Activated B cell treated with CpG ODN at 0.5 μM for 24 hours (primary cell): ENCODE results near the gene CLPSL2. TPM values are rescaled to one million over a fixed set of nuclear protein-coding genes. Genes with fewer than 3 reads are reported as not detected.
A peak's percentile ranks its signal among the peaks of the same experiment; 100 is the strongest.

Experiments
- ATAC-seq: fragments of 200-7000 bp; cut with Tn5 transposase; one replicate; pipeline ENCODE4 v1.10.0; 2021; ENCODE audit warnings: low read depth, mild to moderate bottlenecking, moderate library complexity
- CTCF ChIA-PET: fragments of 350-600 bp; sonication (Branson Sonifier 250); formaldehyde crosslinking; loops from one replicate; lab custom pipeline; 2021; ENCODE audit warnings: antibody characterized with exemption; lab: Charles Lee
- POLR2A ChIA-PET: fragments of 350-600 bp; sonication (Branson Sonifier 250); formaldehyde crosslinking; loops from one replicate; lab custom pipeline; 2021; ENCODE audit warnings: antibody characterized with exemption; lab: Charles Lee
- DNase-seq: peaks from one replicate; pipeline ENCODE4 v3.0.0; 2022
- H3K27ac Mint-ChIP-seq: one replicate; pipeline ENCODE4 v1.8.0; 2020; ENCODE audit warnings: mixed read lengths
- H3K27me3 Mint-ChIP-seq: one replicate; pipeline ENCODE4 v1.8.0; 2021; ENCODE audit warnings: mixed read lengths
- H3K36me3 Mint-ChIP-seq: one replicate; pipeline ENCODE4 v1.8.0; 2021; ENCODE audit warnings: low read depth, mixed read lengths
- H3K4me1 Mint-ChIP-seq: one replicate; pipeline ENCODE4 v1.8.0; 2021; ENCODE audit warnings: mixed read lengths
- H3K4me3 Mint-ChIP-seq: one replicate; pipeline ENCODE4 v1.8.0; 2020; ENCODE audit warnings: mild to moderate bottlenecking, mixed read lengths
- H3K9me3 Mint-ChIP-seq: one replicate; pipeline ENCODE4 v1.8.0; 2020; ENCODE audit warnings: mixed read lengths
- intact Hi-C: fragments of 100-400 bp; cut with micrococcal nuclease; formaldehyde crosslinking; loops from one replicate; pipeline ENCODE4 v1.15.1; 2024
- total RNA-seq: library from RNA; stranded (reverse); gene quantifications from 2 replicates; pipeline ENCODE4 v1.2.3, GENCODE V29; 2022
- TF ChIP-seq, protein P1 (sequence below): fragments of 200-600 bp; IDR thresholded peaks from one replicate; pipeline ENCODE4 v1.8.0; 2022; ENCODE audit warnings: antibody characterized with exemption, mild to moderate bottlenecking

CLPSL2 gene
- total RNA-seq, 1 donor from 2014 or later = not detected

DNA sequence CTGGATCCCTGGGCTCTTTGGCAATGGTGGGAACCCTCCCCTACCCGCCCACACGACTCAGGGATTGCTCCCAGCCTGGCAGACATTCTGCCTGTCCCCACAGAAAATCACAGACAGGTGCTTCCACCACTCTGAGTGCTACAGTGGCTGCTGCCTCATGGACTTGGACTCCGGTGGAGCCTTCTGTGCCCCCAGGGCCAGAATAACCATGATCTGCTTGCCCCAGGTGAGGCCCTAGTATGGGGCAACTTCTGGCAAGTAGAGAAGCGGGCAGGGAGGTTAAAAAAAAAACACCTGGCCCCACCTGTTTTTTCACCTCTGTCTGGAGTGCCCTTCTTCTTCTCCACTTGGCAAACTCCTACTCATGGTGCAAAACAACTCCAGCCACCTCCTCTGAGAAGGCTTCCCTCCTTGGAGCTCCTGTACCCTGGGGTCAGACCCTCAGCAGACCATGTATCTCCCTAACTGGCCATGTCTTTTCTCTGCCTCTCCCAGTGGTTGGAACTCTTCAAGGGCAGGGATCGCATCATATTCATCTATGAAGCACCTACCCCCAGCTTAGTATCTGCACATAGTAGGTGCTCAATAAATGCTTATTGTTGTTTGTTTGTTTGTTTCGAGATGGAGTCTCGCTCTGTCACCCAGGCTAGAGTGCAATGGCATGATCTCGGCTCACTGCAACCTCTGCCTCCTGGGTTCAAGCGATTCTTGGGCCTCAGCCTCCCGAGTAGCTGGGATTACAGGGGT, 1.1 kb downstream of the CLPSL2 start:
- ATAC-seq (no peak), DNase-seq (no peak)
- CTCF ChIA-PET = no interaction called here
- TF ChIP-seq, protein P1, sequence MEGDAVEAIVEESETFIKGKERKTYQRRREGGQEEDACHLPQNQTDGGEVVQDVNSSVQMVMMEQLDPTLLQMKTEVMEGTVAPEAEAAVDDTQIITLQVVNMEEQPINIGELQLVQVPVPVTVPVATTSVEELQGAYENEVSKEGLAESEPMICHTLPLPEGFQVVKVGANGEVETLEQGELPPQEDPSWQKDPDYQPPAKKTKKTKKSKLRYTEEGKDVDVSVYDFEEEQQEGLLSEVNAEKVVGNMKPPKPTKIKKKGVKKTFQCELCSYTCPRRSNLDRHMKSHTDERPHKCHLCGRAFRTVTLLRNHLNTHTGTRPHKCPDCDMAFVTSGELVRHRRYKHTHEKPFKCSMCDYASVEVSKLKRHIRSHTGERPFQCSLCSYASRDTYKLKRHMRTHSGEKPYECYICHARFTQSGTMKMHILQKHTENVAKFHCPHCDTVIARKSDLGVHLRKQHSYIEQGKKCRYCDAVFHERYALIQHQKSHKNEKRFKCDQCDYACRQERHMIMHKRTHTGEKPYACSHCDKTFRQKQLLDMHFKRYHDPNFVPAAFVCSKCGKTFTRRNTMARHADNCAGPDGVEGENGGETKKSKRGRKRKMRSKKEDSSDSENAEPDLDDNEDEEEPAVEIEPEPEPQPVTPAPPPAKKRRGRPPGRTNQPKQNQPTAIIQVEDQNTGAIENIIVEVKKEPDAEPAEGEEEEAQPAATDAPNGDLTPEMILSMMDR = no peak
- peak overlapping the region; percentile 77 for H3K4me3 Mint-ChIP-seq
- no peaks in the 10 kb centered on the region for H3K9me3 Mint-ChIP-seq
- H3K36me3 Mint-ChIP-seq = no peaks in the 10 kb centered on the region
- peaks cover 13% of the 10 kb centered on the region for H3K4me1 Mint-ChIP-seq
- H3K27ac Mint-ChIP-seq = no peak overlapping the region
- POLR2A ChIA-PET = no interaction called here
- peaks cover 9% of the 10 kb centered on the region for H3K27me3 Mint-ChIP-seq
- intact Hi-C loops = no loop called here

DNA sequence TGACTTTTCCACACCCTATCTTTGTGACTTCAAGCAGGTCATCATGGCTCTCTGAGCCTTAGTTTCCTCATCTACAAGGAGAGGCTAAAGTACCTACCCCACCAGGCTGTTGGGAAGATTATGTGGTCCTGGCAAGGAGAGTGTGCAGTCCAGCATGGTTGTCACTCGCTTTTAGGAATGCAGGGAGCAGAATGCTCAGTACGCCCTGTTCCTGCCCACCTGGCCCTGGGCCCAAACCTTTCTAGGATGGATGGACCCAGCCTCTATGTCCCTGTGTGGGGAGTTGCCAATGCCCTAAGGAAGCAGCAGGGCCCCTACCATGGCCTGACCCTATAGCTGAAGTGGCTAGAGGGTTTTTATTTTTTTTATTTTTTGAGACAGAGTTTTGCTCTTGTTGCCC, 2.0 kb downstream of the CLPSL2 start:
- peaks cover 13% of the 10 kb centered on the region for H3K4me1 Mint-ChIP-seq
- H3K36me3 Mint-ChIP-seq = no peaks in the 10 kb centered on the region
- TF ChIP-seq, protein P1 = no peak
- H3K27me3 Mint-ChIP-seq = peaks cover 9% of the 10 kb centered on the region
- no peak for DNase-seq
- intact Hi-C loops = no loop called here
- H3K27ac Mint-ChIP-seq = no peak overlapping the region
- ATAC-seq = no peak
- POLR2A ChIA-PET = no interaction called here
- no peak overlapping the region for H3K4me3 Mint-ChIP-seq
- CTCF ChIA-PET = no interaction called here
- no peaks in the 10 kb centered on the region for H3K9me3 Mint-ChIP-seq

DNA sequence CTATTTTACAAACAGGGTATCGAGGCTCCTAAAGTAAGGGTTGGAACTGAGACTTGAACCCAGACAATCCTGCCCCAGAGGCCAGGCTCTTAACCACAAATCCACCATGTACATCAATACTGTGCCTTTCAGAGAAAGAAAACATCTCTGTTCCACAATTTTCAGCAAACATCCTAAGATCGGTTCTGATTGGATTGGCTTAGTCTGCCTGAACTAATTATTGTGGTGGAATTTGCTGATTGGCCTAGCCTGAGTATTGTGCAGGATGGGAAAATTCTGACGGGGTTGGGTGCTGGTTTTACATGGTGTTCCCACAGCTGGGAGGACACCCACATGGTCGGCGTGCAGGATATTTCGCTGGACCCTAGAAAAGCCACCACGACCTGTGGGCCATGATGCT, 4.3 kb downstream of the CLPSL2 start, which contains the start of gene CLPSL1:
CLPSL1 (plus strand) TSS at position 301 of the 400 bp plus-strand sequence; CDS start at position 393, 92 bp downstream.
- intact Hi-C loops = no loop called here
- ChIA-PET POLR2A (no interaction called here), CTCF (interaction anchor here (0.6 kb wide), 1 partner anchor 119 kb away, joined by 3 read pairs; no protein-coding TSS in a partner anchor)
- ATAC-seq (no peak), DNase-seq (no peak)
- no peaks in the 10 kb centered on the region for H3K9me3 Mint-ChIP-seq
- TF ChIP-seq, protein P1 = no peak
- H3K4me3 Mint-ChIP-seq = no peak within 1 kb of the TSS
- H3K4me1 Mint-ChIP-seq = peaks cover 11% of the 10 kb centered on the region
- H3K36me3 Mint-ChIP-seq = no peaks in the 10 kb centered on the region
- H3K27me3 Mint-ChIP-seq = peaks cover 13% of the 10 kb centered on the region
- H3K27ac Mint-ChIP-seq = no peak within 1 kb of the TSS

DNA sequence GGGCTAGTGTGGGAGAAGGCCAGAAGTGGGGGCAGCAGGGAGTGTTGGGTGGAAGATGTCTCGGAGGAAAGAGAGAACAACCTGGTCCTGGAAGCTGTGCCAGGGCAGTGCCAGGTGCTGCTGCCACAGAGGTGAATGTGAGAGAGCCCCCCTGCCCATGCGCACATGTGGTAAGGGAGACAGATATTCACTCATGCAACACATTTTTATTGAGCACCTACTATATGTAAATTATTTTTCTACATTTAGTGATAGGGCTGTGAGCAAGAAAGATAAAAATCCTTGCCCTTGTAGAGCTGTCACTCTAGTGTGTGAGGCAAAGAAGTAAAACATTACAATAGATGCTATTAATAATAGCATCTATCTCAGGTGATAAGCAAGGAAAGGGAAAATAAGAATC, 4.9 kb downstream of the CLPSL2 start:
- Mint-ChIP-seq H3K36me3 (no peaks in the 10 kb centered on the region), H3K27me3 (peaks cover 15% of the 10 kb centered on the region), H3K4me1 (peaks cover 10% of the 10 kb centered on the region), H3K9me3 (no peaks in the 10 kb centered on the region), H3K27ac (no peak overlapping the region), H3K4me3 (no peak overlapping the region)
- ChIA-PET CTCF (interaction anchor here (0.6 kb wide), 1 partner anchor 120 kb away, joined by 3 read pairs; no protein-coding TSS in a partner anchor), POLR2A (no interaction called here)
- intact Hi-C loops = no loop called here
- ATAC-seq (no peak), DNase-seq (no peak)
- TF ChIP-seq, protein P1 = no peak

DNA sequence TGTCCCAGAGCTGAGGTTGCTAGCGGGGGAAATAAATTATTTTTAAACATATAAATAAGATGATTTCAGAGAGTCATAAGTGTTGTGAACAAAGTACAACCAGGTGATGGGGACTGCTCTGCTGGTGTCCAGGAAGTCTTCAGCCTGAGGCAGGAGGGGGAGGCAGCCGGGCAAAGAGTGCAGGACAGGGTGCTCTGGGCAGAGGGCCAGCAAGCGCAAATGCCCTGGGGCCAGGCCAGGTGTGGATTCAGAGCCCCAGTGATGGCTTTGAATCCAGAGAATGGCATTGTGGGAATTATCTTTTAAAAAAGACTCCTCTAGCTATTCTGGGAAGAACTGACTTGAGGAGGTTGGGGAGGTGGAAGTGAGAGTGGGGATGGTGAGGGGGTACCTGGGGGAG, 6.0 kb downstream of the CLPSL2 start:
- H3K27ac Mint-ChIP-seq = no peak overlapping the region
- TF ChIP-seq, protein P1 = no peak
- no peaks in the 10 kb centered on the region for H3K9me3 Mint-ChIP-seq
- peaks cover 3% of the 10 kb centered on the region for H3K4me1 Mint-ChIP-seq
- H3K4me3 Mint-ChIP-seq = no peak overlapping the region
- H3K36me3 Mint-ChIP-seq = no peaks in the 10 kb centered on the region
- DNase-seq (no peak), ATAC-seq (no peak)
- intact Hi-C loops = no loop called here
- POLR2A ChIA-PET = no interaction called here
- H3K27me3 Mint-ChIP-seq = peaks cover 22% of the 10 kb centered on the region
- CTCF ChIA-PET = no interaction called here
